ENCODE data around the gene HOXC12. TPM values are rescaled to one million over a fixed set of nuclear protein-coding genes. Genes with fewer than 3 reads are reported as not detected.
A peak's percentile ranks its signal among the peaks of the same experiment; 100 is the strongest.

Gene HOXC12
- total RNA-seq, 1 donor from 2014 or later, result not detected

- no peak for ATAC-seq
- Histone ChIP-seq H3K4me1 (peaks cover 15% of the 10 kb centered on the region), H3K9me3 (no peaks in the 10 kb centered on the region), H3K27me3 (ENCODE audit: low read depth) (peaks cover 97% of the 10 kb centered on the region), H3K36me3 (no peaks in the 10 kb centered on the region), H3K4me3 (no peak overlapping the region), H3K27ac (no peak overlapping the region)
- no peak for TF ChIP-seq CTCF (IDR thresholded peaks at IDR 0.05)
- intact Hi-C loops (cut with DNase I), result no loop called here
- no peak for DNase-seq
Measured at GRCh38 chr12:53982648-53983567, 28.2 kb downstream of the HOXC12 start.

GRCh38 chr12:53983568-53983949 lies 28.9 kb downstream of the HOXC12 start:
- Histone ChIP-seq H3K4me3 (no peak overlapping the region), H3K27me3 (ENCODE audit: low read depth) (peaks cover 97% of the 10 kb centered on the region), H3K36me3 (no peaks in the 10 kb centered on the region), H3K27ac (no peak overlapping the region), H3K4me1 (peaks cover 15% of the 10 kb centered on the region), H3K9me3 (no peaks in the 10 kb centered on the region)
- DNase-seq (no peak), ATAC-seq (no peak)
- intact Hi-C loops (cut with DNase I), result no loop called here
- TF ChIP-seq CTCF (IDR thresholded peaks at IDR 0.05), result no peak

GRCh38 chr12:53983950-53984572 lies 29.4 kb downstream of the HOXC12 start:
- ATAC-seq, result no peak
- no peak overlapping the region for H3K27ac ChIP-seq
- peaks cover 17% of the 10 kb centered on the region for H3K4me1 ChIP-seq
- H3K9me3 ChIP-seq, result no peaks in the 10 kb centered on the region
- no peak for TF ChIP-seq CTCF (IDR thresholded peaks at IDR 0.05)
- DNase-seq, result no peak
- H3K36me3 ChIP-seq, result no peaks in the 10 kb centered on the region
- intact Hi-C loops (cut with DNase I), result no loop called here
- peaks cover 97% of the 10 kb centered on the region for H3K27me3 ChIP-seq (ENCODE audit: low read depth)
- H3K4me3 ChIP-seq, result no peak overlapping the region

- no peaks in the 10 kb centered on the region for H3K36me3 ChIP-seq
- no peak for TF ChIP-seq CTCF (IDR thresholded peaks at IDR 0.05)
- H3K27ac ChIP-seq, result no peak within 1 kb of the TSS
- peak; percentile 70 for DNase-seq
- ATAC-seq, result peak; percentile 55 to 59
- H3K27me3 ChIP-seq (ENCODE audit: low read depth), result peaks cover 99% of the 10 kb centered on the region
- peak within 1 kb of the TSS; percentile 16 for H3K4me3 ChIP-seq
- peaks cover 23% of the 10 kb centered on the region for H3K4me1 ChIP-seq
- intact Hi-C loops (cut with DNase I), result no loop called here
- no peaks in the 10 kb centered on the region for H3K9me3 ChIP-seq
Measured at GRCh38 chr12:53984901-53985691, 30.4 kb downstream of the HOXC12 start, which contains the start of gene HOXC10. HOXC10 (plus strand) TSS chr12:53985146; CDS start chr12:53985260, 114 bp downstream.

- peaks cover 100% of the 10 kb centered on the region for H3K27me3 ChIP-seq (ENCODE audit: low read depth)
- H3K9me3 ChIP-seq, result no peaks in the 10 kb centered on the region
- H3K27ac ChIP-seq, result no peak overlapping the region
- no peak for TF ChIP-seq CTCF (IDR thresholded peaks at IDR 0.05)
- H3K4me3 ChIP-seq, result peak overlapping the region; percentile 16
- DNase-seq (no peak), ATAC-seq (no peak)
- H3K36me3 ChIP-seq, result no peaks in the 10 kb centered on the region
- intact Hi-C loops (cut with DNase I), result no loop called here
- peaks cover 23% of the 10 kb centered on the region for H3K4me1 ChIP-seq
Measured at GRCh38 chr12:53985692-53985993, 30.9 kb downstream of the HOXC12 start.
